ENCODE measurements around the gene HDLBP. TPM values are rescaled to one million over a fixed set of nuclear protein-coding genes. Genes with fewer than 3 reads are reported as not detected.

Gene HDLBP
- total and polyA plus RNA-seq, 3 donors from 2014 or later, result 600 to 790 (median 648) TPM

- Histone ChIP-seq H3K9me3 (no peaks in the 10 kb centered on the region), H3K4me1 (peaks cover 10% of the 10 kb centered on the region), H3K27me3 (no peaks in the 10 kb centered on the region), H3K27ac (no peak overlapping the region), H3K36me3 (ENCODE audit: low read depth, missing control alignments) (no peaks in the 10 kb centered on the region), H3K4me3 (no peak overlapping the region)
- intact Hi-C loops (cut with DNase I; ENCODE audit: low total_unique reads), result no loop called here
- TF ChIP-seq POLR2A (IDR thresholded peaks at IDR 0.05), result no peak
- TF ChIP-seq, protein P1, sequence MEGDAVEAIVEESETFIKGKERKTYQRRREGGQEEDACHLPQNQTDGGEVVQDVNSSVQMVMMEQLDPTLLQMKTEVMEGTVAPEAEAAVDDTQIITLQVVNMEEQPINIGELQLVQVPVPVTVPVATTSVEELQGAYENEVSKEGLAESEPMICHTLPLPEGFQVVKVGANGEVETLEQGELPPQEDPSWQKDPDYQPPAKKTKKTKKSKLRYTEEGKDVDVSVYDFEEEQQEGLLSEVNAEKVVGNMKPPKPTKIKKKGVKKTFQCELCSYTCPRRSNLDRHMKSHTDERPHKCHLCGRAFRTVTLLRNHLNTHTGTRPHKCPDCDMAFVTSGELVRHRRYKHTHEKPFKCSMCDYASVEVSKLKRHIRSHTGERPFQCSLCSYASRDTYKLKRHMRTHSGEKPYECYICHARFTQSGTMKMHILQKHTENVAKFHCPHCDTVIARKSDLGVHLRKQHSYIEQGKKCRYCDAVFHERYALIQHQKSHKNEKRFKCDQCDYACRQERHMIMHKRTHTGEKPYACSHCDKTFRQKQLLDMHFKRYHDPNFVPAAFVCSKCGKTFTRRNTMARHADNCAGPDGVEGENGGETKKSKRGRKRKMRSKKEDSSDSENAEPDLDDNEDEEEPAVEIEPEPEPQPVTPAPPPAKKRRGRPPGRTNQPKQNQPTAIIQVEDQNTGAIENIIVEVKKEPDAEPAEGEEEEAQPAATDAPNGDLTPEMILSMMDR (IDR thresholded peaks at IDR 0.05), result no peak
- WGBS, 2 donors, result 82 to 84% methylated on average over 13 to 15 of the region's 15 CpGs
- no peak for DNase-seq
Measured at GRCh38 chr2:241269707-241270520, 45.6 kb downstream of the HDLBP start.

DNA sequence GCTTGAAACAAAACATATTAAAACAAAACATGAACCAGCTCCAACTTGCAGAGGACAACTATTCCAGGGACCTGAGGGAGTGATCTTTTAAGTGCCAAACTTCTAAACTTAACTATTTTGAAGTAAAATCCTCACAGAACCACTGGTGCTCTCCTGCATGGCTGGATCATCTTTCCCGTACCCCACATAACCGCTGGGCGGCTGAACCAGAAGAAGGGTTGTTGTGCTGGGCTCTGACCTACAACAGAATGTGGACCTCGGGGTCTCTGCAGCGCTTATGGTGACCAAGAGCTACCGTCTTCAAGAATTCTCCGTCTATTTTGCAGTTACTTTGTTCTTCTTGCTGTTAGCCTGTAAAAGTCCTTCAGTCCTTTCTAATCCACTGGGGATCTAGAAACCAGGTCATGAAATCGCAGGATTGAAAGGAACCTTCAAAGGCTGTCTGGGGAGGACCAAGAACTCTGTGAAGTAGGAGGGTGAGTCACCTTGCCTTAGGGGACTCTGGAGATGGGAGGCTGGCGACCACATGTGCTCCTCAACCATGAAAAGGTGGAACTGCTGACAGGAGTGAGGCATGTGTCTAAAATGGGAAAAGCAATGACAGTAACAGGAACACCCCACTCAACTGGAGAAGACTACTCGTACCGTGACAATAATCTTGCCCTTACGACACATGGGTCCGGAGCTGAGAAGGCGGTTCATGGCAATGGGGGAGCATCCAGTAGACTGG, 46.6 kb downstream of the HDLBP start:
- Histone ChIP-seq H3K9me3 (no peaks in the 10 kb centered on the region), H3K27ac (no peak overlapping the region), H3K4me3 (no peak overlapping the region), H3K36me3 (ENCODE audit: low read depth, missing control alignments) (no peaks in the 10 kb centered on the region), H3K27me3 (no peaks in the 10 kb centered on the region), H3K4me1 (peaks cover 10% of the 10 kb centered on the region)
- no peak for TF ChIP-seq POLR2A (IDR thresholded peaks at IDR 0.05)
- TF ChIP-seq, protein P1 (IDR thresholded peaks at IDR 0.05), result no peak
- intact Hi-C loops (cut with DNase I; ENCODE audit: low total_unique reads), result no loop called here
- DNase-seq, result no peak
- 77% methylated on average over 14 of the region's 14 CpGs for WGBS, 2 donors

- 57 to 61% methylated on average over 7 of the region's 7 CpGs for WGBS, 2 donors
- intact Hi-C loops (cut with DNase I; ENCODE audit: low total_unique reads), result no loop called here
Measured at GRCh38 chr2:241268306-241268705, 47.2 kb downstream of the HDLBP start.

GRCh38 chr2:241267249-241268067, 48.0 kb downstream of the HDLBP start:
- H3K27me3 ChIP-seq, result no peaks in the 10 kb centered on the region
- intact Hi-C loops (cut with DNase I; ENCODE audit: low total_unique reads), result no loop called here
- H3K36me3 ChIP-seq (ENCODE audit: low read depth, missing control alignments), result no peaks in the 10 kb centered on the region
- DNase-seq, result no peak
- H3K9me3 ChIP-seq, result no peaks in the 10 kb centered on the region
- H3K4me1 ChIP-seq, result peaks cover 5% of the 10 kb centered on the region
- 79 to 91% methylated on average over 11 to 12 of the region's 12 CpGs for WGBS, 2 donors
- no peak overlapping the region for H3K27ac ChIP-seq
- H3K4me3 ChIP-seq, result no peak overlapping the region
- TF ChIP-seq, protein P1 (IDR thresholded peaks at IDR 0.05), result no peak
- TF ChIP-seq POLR2A (IDR thresholded peaks at IDR 0.05), result no peak

More at GRCh38 chr2:241268306-241268705, 47.2 kb downstream of the HDLBP start:
- Histone ChIP-seq H3K9me3 (no peaks in the 10 kb centered on the region), H3K4me3 (no peak overlapping the region), H3K36me3 (ENCODE audit: low read depth, missing control alignments) (no peaks in the 10 kb centered on the region), H3K27me3 (no peaks in the 10 kb centered on the region), H3K27ac (no peak overlapping the region), H3K4me1 (peaks cover 9% of the 10 kb centered on the region)
- TF ChIP-seq POLR2A (IDR thresholded peaks at IDR 0.05), result no peak
- TF ChIP-seq, protein P1 (IDR thresholded peaks at IDR 0.05), result no peak
- no peak for DNase-seq

Data from testis (tissue), 3 donors.